Activated CD4-positive, alpha-beta T cell treated with anti-CD3 and anti-CD28 coated beads for 36 hours (primary cell): ENCODE data around the gene OPRL1. TPM values are rescaled to one million over a fixed set of nuclear protein-coding genes. Genes with fewer than 3 reads are reported as not detected.

Source experiments
- ATAC-seq: fragments of 200-7000 bp; cut with Tn5 transposase; one replicate; pipeline ENCODE4 v1.10.0; 2021; ENCODE audit warnings: mild to moderate bottlenecking, moderate library complexity
- CTCF ChIA-PET: fragments of 350-600 bp; sonication (Branson Sonifier 250); formaldehyde crosslinking; loops from one replicate; lab custom pipeline; 2021; ENCODE audit warnings: antibody characterized with exemption; lab: Charles Lee
- POLR2A ChIA-PET: fragments of 350-600 bp; sonication (Branson Sonifier 250); formaldehyde crosslinking; loops from one replicate; lab custom pipeline; 2021; ENCODE audit warnings: antibody characterized with exemption, inconsistent platforms; lab: Charles Lee
- DNase-seq: peaks from one replicate; pipeline ENCODE4 v3.0.0-alpha.2; 2020
- H3K27ac Mint-ChIP-seq: one replicate; pipeline ENCODE4 v1.8.0; 2021; ENCODE audit warnings: mixed read lengths
- H3K27me3 Mint-ChIP-seq: one replicate; pipeline ENCODE4 v1.8.0; 2021; ENCODE audit warnings: mixed read lengths
- H3K36me3 Mint-ChIP-seq: one replicate; pipeline ENCODE4 v1.8.0; 2021; ENCODE audit warnings: low read depth, mixed read lengths
- H3K4me1 Mint-ChIP-seq: one replicate; pipeline ENCODE4 v1.8.0; 2021; ENCODE audit warnings: mixed read lengths
- H3K4me3 Mint-ChIP-seq: one replicate; pipeline ENCODE4 v1.8.0; 2021; ENCODE audit warnings: mild to moderate bottlenecking, moderate library complexity, mixed read lengths
- H3K9me3 Mint-ChIP-seq: one replicate; pipeline ENCODE4 v1.8.0; 2021; ENCODE audit warnings: low read depth, mixed read lengths
- intact Hi-C, 2 experiments: fragments of 100-400 bp; cut with DNase I in 1 of 2; cut with micrococcal nuclease in 1 of 2; formaldehyde crosslinking; loops; one replicate each; pipeline versions ENCODE4 v1.14.2 to v1.15.1; 2022 to 2024; cut with DNase I, micrococcal nuclease
- total RNA-seq, 2 experiments: library from RNA; stranded (reverse); gene quantifications; one replicate each; pipeline ENCODE4 v1.2.3, GENCODE V29; 2021

Gene OPRL1
- total RNA-seq, 2 experiments from 2014 or later: 0.42 to 0.50 TPM

DNA sequence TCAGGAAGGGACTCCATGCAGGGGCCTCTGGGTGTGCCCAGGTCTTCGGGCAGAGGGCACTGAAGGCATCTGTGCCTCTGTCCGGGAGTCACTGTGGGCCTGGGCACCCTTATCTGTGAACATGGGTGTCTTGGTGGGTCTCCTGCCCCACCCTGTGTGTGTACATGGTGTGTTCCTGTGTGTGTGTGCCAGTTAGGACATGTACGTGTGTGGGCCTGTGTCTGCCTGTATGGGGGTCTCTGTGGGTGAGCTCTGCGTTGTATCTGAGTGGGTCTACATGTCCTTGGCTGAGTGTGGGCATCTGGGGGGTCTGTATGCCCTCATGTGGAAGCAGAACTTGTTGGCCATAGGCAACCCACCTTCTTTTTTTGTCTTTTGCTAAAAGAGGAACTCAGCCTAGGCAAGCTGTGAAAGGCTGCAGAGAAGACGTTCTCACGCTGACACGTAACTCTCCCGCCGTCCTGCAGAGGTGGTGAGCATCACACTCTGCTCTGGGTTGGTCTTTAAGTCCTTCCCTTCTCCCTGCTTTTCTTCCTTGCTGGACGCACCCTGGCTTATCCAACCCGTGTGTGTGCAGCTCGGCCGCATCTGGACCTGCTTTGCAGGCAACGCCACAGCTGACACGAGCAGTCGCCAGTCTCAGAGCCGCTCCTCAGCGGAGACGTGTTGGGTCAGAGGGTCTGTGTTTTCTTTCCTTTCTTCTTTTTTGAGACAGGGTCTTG, 28.0 kb downstream of the OPRL1 start:
- ATAC-seq: no peak
- H3K9me3 Mint-ChIP-seq: no peaks in the 10 kb centered on the region
- peaks cover 2% of the 10 kb centered on the region for H3K4me1 Mint-ChIP-seq
- H3K4me3 Mint-ChIP-seq: no peak overlapping the region
- DNase-seq: no peak
- CTCF ChIA-PET: interaction anchor here (1.1 to 4.2 kb wide), 2 partner anchors 13 to 68 kb away, joined by 3 to 15 read pairs; no protein-coding TSS in a partner anchor
- H3K27me3 Mint-ChIP-seq: peaks cover 2% of the 10 kb centered on the region
- no peaks in the 10 kb centered on the region for H3K36me3 Mint-ChIP-seq
- POLR2A ChIA-PET: no interaction called here
- no peak overlapping the region for H3K27ac Mint-ChIP-seq
- intact Hi-C loops: no loop called here

DNA sequence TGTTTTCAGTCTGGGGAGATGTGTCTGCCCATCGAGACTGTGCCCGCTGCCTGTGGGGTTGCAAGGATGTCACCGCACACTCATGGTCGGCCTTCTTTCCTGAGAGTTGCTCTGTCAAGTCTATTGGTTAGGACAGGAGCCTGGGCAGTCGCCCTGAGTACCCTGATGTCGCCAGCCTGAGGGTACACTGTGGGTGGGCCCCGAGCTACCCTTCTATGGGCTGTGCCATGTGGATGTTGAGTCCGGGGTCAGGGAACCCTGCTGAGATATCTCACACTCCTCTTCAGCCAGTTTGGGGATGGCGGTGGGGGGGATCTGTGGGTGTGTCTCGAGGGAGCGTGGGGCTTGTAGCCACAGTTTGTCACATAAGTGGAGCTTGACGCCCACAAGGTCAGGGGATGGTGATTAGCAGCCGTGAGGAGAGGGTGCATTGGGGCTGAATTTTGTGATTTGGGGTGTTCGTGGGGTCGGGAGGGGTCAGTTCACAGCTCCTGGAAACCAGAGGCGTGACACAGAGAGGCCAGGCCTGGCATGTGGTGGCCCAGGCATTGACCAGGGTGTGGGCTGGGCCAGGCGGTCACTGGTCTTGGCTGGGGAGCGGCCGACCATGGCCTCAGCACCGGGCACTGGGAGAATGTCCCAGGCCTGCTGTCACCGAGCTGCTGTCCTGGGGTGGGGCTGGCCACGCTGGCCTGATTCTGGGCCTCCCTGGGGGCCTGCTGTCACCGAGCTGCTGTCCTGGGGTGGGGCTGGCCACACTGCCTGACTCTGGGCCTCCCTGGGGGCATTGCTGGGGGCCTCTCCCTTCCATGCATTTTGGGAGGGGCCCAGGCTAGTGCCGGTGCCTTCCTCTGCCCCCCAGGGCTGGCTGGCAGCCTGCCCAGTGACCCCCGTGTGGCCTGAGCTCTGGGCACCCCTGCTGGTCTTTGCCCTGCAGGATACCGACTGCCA, 29.1 kb downstream of the OPRL1 start:
- POLR2A ChIA-PET: interaction anchor here (0.5 kb wide), 1 partner anchor 411 kb away, joined by 3 read pairs; no protein-coding TSS in a partner anchor
- H3K27ac Mint-ChIP-seq: no peak overlapping the region
- peaks cover 2% of the 10 kb centered on the region for H3K4me1 Mint-ChIP-seq
- DNase-seq (no peak), ATAC-seq (no peak)
- H3K27me3 Mint-ChIP-seq: no peaks in the 10 kb centered on the region
- H3K36me3 Mint-ChIP-seq: no peaks in the 10 kb centered on the region
- CTCF ChIA-PET: interaction anchor here (0.7 to 4.2 kb wide), 2 partner anchors 11 to 63 kb away, joined by 3 to 15 read pairs; no protein-coding TSS in a partner anchor
- H3K4me3 Mint-ChIP-seq: no peak overlapping the region
- intact Hi-C loops: no loop called here
- H3K9me3 Mint-ChIP-seq: no peaks in the 10 kb centered on the region

DNA sequence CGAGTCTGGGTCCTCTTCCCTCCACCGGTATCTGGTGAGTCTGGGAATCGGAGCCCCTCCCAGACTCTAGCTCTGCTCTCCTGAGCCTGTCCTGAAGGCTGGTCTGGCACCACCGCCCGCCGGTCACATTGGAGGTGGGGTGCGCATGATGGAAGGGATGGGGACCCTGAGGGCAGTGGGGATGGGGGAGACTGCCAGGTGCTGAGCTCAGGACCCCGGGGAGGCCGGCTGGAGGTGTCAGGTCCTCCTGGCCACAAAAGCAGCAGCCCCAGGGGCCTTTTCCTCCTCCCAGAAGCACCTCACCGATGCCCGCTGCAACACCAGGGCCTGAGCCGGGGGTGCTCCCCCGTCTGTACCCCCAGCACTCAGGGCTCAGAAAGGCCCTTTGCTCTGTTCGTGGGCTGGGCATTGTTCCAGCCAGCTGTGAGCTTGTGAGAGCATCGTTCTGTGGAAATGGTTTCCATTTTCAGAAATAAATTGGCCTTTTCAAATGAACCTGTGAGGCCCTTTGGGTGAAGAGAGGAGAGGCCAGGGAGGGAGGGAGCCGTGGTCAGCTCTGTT, 30.0 kb downstream of the OPRL1 start:
- no peak for DNase-seq
- H3K4me3 Mint-ChIP-seq: no peak overlapping the region
- H3K36me3 Mint-ChIP-seq: no peaks in the 10 kb centered on the region
- H3K9me3 Mint-ChIP-seq: no peaks in the 10 kb centered on the region
- peaks cover 2% of the 10 kb centered on the region for H3K4me1 Mint-ChIP-seq
- ChIA-PET POLR2A (no interaction called here), CTCF (interaction anchor here (4.2 kb wide), 1 partner anchor 11 kb away, joined by 15 read pairs; no protein-coding TSS in a partner anchor)
- H3K27ac Mint-ChIP-seq: no peak overlapping the region
- intact Hi-C loops: no loop called here
- H3K27me3 Mint-ChIP-seq: no peaks in the 10 kb centered on the region
- no peak for ATAC-seq

DNA sequence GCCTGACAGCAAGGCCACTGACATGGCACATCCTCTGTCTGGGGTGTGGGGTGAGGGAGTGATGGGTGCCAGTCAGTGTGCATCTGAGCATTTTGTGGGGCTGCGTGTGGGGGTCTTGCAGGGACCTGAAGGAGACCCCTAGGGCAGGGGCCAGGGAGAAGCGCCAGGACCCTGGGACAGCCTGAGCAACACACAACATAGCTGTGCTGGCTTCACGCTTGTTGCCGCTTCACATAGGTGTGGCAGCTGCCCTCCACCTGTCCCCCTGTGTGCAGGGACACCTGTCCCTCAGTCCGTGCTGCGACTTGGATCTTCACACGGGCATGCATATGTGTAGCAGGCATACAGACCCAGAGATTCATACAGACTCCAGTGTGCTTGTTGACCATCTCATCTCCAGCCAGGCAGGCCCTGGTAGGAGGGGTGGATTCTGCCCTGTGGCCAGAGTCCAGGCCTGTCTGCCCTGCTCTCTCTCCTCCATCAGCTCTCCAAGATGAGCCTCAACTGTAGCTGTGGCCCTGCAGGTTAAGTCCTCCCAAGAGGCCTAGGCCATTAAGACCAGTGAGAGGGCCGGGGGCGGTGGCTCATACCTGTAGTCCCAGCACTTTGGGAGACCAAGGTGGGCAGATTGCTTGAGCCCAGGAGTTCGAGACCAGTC, 30.7 kb downstream of the OPRL1 start:
- Mint-ChIP-seq H3K27ac (no peak overlapping the region), H3K4me1 (peaks cover 2% of the 10 kb centered on the region), H3K9me3 (no peaks in the 10 kb centered on the region), H3K4me3 (no peak overlapping the region), H3K27me3 (no peaks in the 10 kb centered on the region), H3K36me3 (no peaks in the 10 kb centered on the region)
- ATAC-seq: no peak
- no peak for DNase-seq
- intact Hi-C loops: no loop called here
- ChIA-PET POLR2A (no interaction called here), CTCF (interaction anchor here (4.2 kb wide), 1 partner anchor 10 kb away, joined by 15 read pairs; no protein-coding TSS in a partner anchor)

DNA sequence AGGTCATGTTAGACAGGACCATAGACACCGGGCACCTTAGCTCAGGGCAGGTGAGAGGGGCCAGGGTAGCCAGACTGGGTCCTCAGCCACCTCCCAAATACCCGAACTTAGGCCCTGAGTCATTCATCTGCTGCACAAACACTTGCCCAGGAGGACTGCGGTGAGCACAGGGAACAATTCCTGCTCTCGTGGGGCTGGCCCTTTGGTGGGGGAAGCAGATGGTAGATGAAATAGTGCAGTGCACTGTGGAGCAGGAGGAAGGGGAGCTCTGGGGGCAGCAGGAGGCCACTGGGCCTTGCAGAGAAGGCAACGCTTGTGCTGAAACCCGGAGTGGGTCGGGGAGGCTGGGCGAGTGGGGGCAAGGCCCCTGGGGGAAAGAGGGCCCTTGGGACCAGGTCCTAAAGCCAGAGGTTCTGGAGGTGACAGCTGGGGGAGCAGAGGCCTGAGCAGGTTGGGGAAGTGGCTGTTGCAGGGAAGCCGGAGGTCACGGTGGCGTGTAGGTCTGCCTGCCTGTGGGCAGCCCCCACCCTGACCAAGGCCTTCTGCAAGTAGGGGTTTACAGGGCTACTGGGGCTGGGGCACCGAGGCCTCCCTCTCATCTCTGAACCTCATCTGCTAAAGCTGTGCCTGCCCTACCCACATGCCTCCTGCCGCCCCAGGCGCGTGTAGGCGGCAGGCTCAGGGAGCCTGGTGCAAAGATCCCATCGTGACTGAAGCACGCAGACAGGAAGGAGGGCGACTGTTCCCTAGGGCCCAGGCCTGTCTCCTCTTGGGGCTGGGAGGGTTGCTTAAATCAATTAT, 32.2 kb downstream of the OPRL1 start:
- Mint-ChIP-seq H3K4me1 (peaks cover 2% of the 10 kb centered on the region), H3K9me3 (no peaks in the 10 kb centered on the region), H3K27me3 (no peaks in the 10 kb centered on the region), H3K4me3 (no peak overlapping the region), H3K36me3 (no peaks in the 10 kb centered on the region), H3K27ac (no peak overlapping the region)
- DNase-seq: no peak
- ChIA-PET CTCF (no interaction called here), POLR2A (no interaction called here)
- ATAC-seq: no peak
- intact Hi-C loops: no loop called here

DNA sequence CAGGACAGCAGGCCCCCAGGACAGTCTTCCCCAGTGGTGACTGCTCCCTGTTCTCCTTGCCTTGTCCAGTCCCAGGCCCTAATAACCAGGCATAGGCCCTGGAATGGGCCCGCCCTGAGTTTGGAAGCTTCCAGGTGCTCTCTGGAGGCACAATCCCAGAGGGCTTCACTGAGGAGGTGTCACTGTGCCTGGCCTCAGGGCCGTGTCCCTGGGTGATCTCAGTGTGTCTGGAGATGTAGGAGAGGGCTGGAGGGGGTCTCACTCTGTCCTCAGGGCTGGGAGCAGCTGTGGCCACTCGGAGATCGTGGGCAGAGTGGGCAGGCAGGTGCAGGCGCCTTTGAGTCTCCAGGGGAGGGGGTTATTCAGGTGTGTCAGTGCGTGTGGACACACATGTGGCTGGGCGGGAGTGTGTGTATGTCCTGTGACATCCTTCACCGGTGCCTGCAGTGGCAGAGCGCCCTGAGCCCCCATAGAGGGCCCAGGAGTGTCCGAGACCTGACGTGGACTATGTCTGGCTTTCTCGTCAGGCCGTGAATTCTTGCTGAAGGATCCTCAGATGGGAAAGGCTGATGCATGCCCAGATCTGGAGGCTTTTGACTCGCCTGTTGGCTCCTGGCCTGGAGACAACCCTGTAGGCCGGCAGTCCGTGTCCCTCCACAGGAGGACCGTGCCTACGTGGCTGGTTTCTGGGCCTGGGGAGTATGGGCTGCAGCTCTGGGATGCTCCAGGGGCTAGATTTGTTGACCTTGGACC, 33.0 kb downstream of the OPRL1 start:
- ChIA-PET POLR2A (no interaction called here), CTCF (no interaction called here)
- Mint-ChIP-seq H3K36me3 (no peaks in the 10 kb centered on the region), H3K4me1 (no peaks in the 10 kb centered on the region), H3K27me3 (no peaks in the 10 kb centered on the region), H3K4me3 (no peak overlapping the region), H3K27ac (no peak overlapping the region), H3K9me3 (no peaks in the 10 kb centered on the region)
- no peak for ATAC-seq
- intact Hi-C loops: no loop called here
- DNase-seq: no peak

DNA sequence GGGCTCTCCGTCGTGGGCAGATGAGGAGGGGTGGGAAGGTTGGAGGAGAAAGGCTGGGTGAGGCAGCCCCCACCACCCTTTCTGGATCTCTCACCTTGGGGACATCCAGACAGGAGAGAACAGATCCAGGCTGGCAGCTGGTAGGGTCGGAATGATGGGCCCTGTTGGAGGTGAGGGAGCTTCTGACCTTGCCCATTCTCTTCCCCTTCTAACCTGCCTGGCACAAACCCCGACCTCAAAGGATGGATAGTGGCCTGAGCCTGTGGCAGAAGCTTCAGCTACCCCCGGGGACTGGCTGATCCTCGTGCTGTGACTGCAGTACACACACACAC, 33.5 kb downstream of the OPRL1 start:
- intact Hi-C loops: no loop called here
- no peaks in the 10 kb centered on the region for H3K4me1 Mint-ChIP-seq
- no peaks in the 10 kb centered on the region for H3K36me3 Mint-ChIP-seq
- DNase-seq (no peak), ATAC-seq (no peak)
- POLR2A ChIA-PET: interaction anchor here (0.6 kb wide), 1 partner anchor 13 kb away, joined by 3 read pairs; no protein-coding TSS in a partner anchor
- no peak overlapping the region for H3K27ac Mint-ChIP-seq
- CTCF ChIA-PET: no interaction called here
- no peak overlapping the region for H3K4me3 Mint-ChIP-seq
- no peaks in the 10 kb centered on the region for H3K9me3 Mint-ChIP-seq
- no peaks in the 10 kb centered on the region for H3K27me3 Mint-ChIP-seq

DNA sequence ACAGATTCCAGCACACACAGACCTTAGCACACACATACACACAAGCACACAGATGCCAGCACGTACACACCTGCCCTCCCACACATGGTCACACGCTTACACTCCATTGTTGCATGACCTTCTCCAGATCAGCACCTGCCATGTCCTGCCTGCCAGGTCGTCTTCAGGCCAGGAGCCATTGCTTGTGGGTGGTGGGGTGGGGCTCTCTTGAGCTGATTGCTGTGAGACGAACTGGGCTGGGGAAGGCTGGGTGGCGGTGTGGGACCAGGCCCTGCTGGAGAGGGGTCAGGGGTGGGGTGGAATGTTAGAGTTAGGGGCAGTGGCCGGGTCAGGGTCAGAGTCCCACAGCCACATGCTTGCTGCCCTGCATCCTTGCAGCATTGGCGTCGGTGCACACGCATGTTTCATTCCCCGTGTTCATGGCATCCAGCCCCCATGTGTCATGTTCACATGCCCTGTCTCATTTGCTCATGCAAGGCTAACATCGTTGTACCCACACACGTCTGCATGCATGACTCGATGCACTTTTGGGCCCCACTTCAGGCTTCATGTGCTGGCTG, 34.0 kb downstream of the OPRL1 start:
- intact Hi-C loops: no loop called here
- H3K27ac Mint-ChIP-seq: no peak overlapping the region
- no peaks in the 10 kb centered on the region for H3K4me1 Mint-ChIP-seq
- H3K27me3 Mint-ChIP-seq: no peaks in the 10 kb centered on the region
- ChIA-PET CTCF (no interaction called here), POLR2A (interaction anchor here (0.6 kb wide), 1 partner anchor 13 kb away, joined by 3 read pairs; no protein-coding TSS in a partner anchor)
- H3K9me3 Mint-ChIP-seq: no peaks in the 10 kb centered on the region
- ATAC-seq: no peak
- no peaks in the 10 kb centered on the region for H3K36me3 Mint-ChIP-seq
- no peak for DNase-seq
- H3K4me3 Mint-ChIP-seq: no peak overlapping the region

DNA sequence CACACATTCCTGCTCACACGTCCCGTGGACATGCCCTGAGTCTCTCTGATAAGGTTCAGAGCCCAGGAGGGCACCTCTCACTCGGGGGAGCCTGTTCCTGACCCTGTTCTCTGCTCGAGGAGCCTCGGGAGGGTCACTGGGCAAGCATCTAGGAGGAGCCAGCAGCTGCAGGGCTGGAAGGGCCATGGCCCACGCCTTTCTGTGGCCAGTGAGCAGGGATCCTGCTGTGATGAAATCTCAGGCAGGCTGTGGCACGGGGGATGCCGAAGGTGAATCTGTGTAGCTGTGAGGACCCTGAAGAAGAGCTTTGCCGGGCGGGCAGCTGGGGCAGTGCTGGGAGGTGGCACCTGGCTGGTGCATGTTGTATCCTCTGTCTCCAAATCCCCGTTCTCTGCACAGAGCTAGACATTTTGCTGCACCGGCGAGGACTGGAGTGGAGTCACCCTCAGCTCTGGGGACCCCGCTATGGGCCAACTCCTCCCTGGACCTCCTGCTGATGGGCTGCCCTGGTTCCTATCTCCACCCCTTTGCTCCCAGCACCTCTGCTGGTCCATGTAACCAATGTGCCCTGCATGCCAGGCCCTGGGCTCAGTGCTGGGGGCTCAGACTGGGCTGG, 34.6 kb downstream of the OPRL1 start:
- H3K27me3 Mint-ChIP-seq: no peaks in the 10 kb centered on the region
- intact Hi-C loops: no loop called here
- peaks cover 2% of the 10 kb centered on the region for H3K4me1 Mint-ChIP-seq
- POLR2A ChIA-PET: no interaction called here
- H3K9me3 Mint-ChIP-seq: no peaks in the 10 kb centered on the region
- H3K4me3 Mint-ChIP-seq: no peak overlapping the region
- DNase-seq (no peak), ATAC-seq (no peak)
- H3K36me3 Mint-ChIP-seq: no peaks in the 10 kb centered on the region
- H3K27ac Mint-ChIP-seq: no peak overlapping the region
- CTCF ChIA-PET: interaction anchor here (0.6 kb wide), 1 partner anchor 1103 kb away, joined by 3 read pairs; no protein-coding TSS in a partner anchor
